Endodermal cell (in vitro differentiated cells): Measurements from ENCODE around the gene RPH3AL. TPM values are rescaled to one million over a fixed set of nuclear protein-coding genes. Genes with fewer than 3 reads are reported as not detected.
"Not testable (repeated sequence)": the region's sequence is repeated elsewhere in the genome, so short reads cannot be mapped to it uniquely, and the experiment has no call there.

Source experiments
- DNase-seq: peaks from one replicate; pipeline ENCODE4 v3.0.0-alpha.2; 2017
- H3K27ac ChIP-seq: 2 replicates; pipeline ENCODE4 v1.5.1; 2013; ENCODE audit warnings: mild to moderate bottlenecking, low read depth, low read length, moderate library complexity
- H3K27me3 ChIP-seq: 2 replicates; pipeline ENCODE4 v1.6.1; 2013; ENCODE audit warnings: mild to moderate bottlenecking, low read length, moderate library complexity; ENCODE audit not compliant: insufficient read depth, control insufficient read depth, poor library complexity, severe bottlenecking
- H3K36me3 ChIP-seq: 2 replicates; pipeline ENCODE4 v1.7.0; 2013; ENCODE audit warnings: mild to moderate bottlenecking, low read length, moderate library complexity; ENCODE audit not compliant: control insufficient read depth, insufficient read depth
- H3K4me1 ChIP-seq: one replicate; pipeline ENCODE4 v1.7.0; 2013; ENCODE audit warnings: low read length; ENCODE audit not compliant: control insufficient read depth, insufficient read depth
- H3K4me3 ChIP-seq: 2 replicates; pipeline ENCODE4 v1.5.1; 2013; ENCODE audit warnings: mild to moderate bottlenecking, low read length, moderate library complexity
- H3K9ac ChIP-seq: 2 replicates; pipeline ENCODE4 v1.6.1; 2013; ENCODE audit warnings: mild to moderate bottlenecking, low read length, moderate library complexity; ENCODE audit not compliant: poor library complexity, severe bottlenecking; ENCODE audit errors: extremely low read depth
- H3K9me3 ChIP-seq: 2 replicates; pipeline ENCODE4 v1.6.1; 2013; ENCODE audit warnings: mild to moderate bottlenecking, low read length, moderate library complexity; ENCODE audit not compliant: control insufficient read depth
- H3K27ac Mint-ChIP-seq: 2 replicates; pipeline ENCODE4 v1.8.0; 2020; ENCODE audit warnings: mixed read lengths
- H3K27me3 Mint-ChIP-seq: 2 replicates; pipeline ENCODE4 v1.8.0; 2021; ENCODE audit warnings: mild to moderate bottlenecking, mixed read lengths; ENCODE audit not compliant: insufficient read depth
- H3K36me3 Mint-ChIP-seq: 2 replicates; pipeline ENCODE4 v1.8.0; 2020; ENCODE audit warnings: low read depth, mixed read lengths
- H3K4me1 Mint-ChIP-seq: 2 replicates; pipeline ENCODE4 v1.8.0; 2020; ENCODE audit warnings: mixed read lengths
- H3K4me3 Mint-ChIP-seq: 2 replicates; pipeline ENCODE4 v1.8.0; 2020; ENCODE audit warnings: mild to moderate bottlenecking, moderate library complexity, mixed read lengths
- H3K9me3 Mint-ChIP-seq: 2 replicates; pipeline ENCODE4 v1.8.0; 2020; ENCODE audit warnings: mild to moderate bottlenecking, mixed read lengths
- CTCF ChIP-seq: fragments of 200-600 bp; sonication (generic); conservative IDR thresholded peaks from 2 replicates; pipeline ENCODE4 v1.5.0; 2021; ENCODE audit warnings: antibody characterized with exemption, mild to moderate bottlenecking
- WGBS, 2 experiments: methylation state at CpG; one replicate each; pipeline versions ENCODE4 v1.1.5 to v1.1.7; 2013; ENCODE audit warnings: missing lambda C conversion rate in 2 of 2, mixed read lengths in 1 of 2; ENCODE audit not compliant: insufficient coverage in 1 of 2, insufficient read length in 1 of 2; 5-methylcytosine and 5-hydroxymethylcytosine counted together
- total RNA-seq, 2 donors: library from RNA; stranded (reverse); fragmentation: NEBNext Ultra II Directional in 1 of 2; extraction: Animal tissue kit (Norgen Biotek cat#: 25700) in 1 of 2; gene quantifications; 2 replicates in 1 of 2; 3 replicates in 1 of 2; pipeline ENCODE4 v1.2.1, GENCODE V29; 2021

The RPH3AL gene
- total RNA-seq, 2 donors from 2014 or later, result 14.7 to 16.9 TPM

- no peak overlapping the region for H3K4me3 Mint-ChIP-seq
- H3K27ac Mint-ChIP-seq, result no peak overlapping the region
- peaks cover 3% of the 10 kb centered on the region for H3K4me1 Mint-ChIP-seq
- no peaks in the 10 kb centered on the region for H3K36me3 ChIP-seq
- 84 to 85% methylated on average over 5 to 8 of the region's 8 CpGs for WGBS, 2 experiments
- H3K4me3 ChIP-seq, result no peak overlapping the region
- no peaks in the 10 kb centered on the region for H3K4me1 ChIP-seq
- H3K27me3 ChIP-seq, result no peaks in the 10 kb centered on the region
- H3K9me3 Mint-ChIP-seq, result no peaks in the 10 kb centered on the region
- H3K9me3 ChIP-seq, result no peaks in the 10 kb centered on the region
- H3K27ac ChIP-seq, result no peak overlapping the region
- no peak for TF ChIP-seq CTCF
- H3K27me3 Mint-ChIP-seq, result no peaks in the 10 kb centered on the region
- no peaks in the 10 kb centered on the region for H3K36me3 Mint-ChIP-seq
- no peak overlapping the region for H3K9ac ChIP-seq
- DNase-seq, result no peak
These were observed 134.0 kb downstream of the RPH3AL start for GRCh38 chr17:218432-219110.

- no peak overlapping the region for H3K27ac Mint-ChIP-seq
- H3K4me3 Mint-ChIP-seq, result no peak overlapping the region
- peaks cover 3% of the 10 kb centered on the region for H3K4me1 Mint-ChIP-seq
- 72% methylated on average over 2 of the region's 2 CpGs; no CpG with 5 or more reads in 1 of the 2 experiments for WGBS, 2 experiments
- Histone ChIP-seq H3K27me3 (no peaks in the 10 kb centered on the region), H3K4me1 (no peaks in the 10 kb centered on the region), H3K27ac (no peak overlapping the region), H3K9me3 (no peaks in the 10 kb centered on the region), H3K36me3 (no peaks in the 10 kb centered on the region), H3K4me3 (no peak overlapping the region), H3K9ac (no peak overlapping the region)
- TF ChIP-seq CTCF, result no peak
- no peak for DNase-seq
- no peaks in the 10 kb centered on the region for H3K27me3 Mint-ChIP-seq
- no peaks in the 10 kb centered on the region for H3K36me3 Mint-ChIP-seq
- H3K9me3 Mint-ChIP-seq, result no peaks in the 10 kb centered on the region
These were observed 136.0 kb downstream of the RPH3AL start for GRCh38 chr17:216625-217024.

- not testable (repeated sequence) for H3K4me3 Mint-ChIP-seq, H3K27ac ChIP-seq, H3K9me3 Mint-ChIP-seq, H3K4me1 ChIP-seq, H3K36me3 Mint-ChIP-seq, H3K27me3 Mint-ChIP-seq, H3K4me1 Mint-ChIP-seq, H3K9me3 ChIP-seq, H3K27me3 ChIP-seq, H3K36me3 ChIP-seq
- H3K27ac Mint-ChIP-seq, result peak overlapping the region; percentile 65
- peak; percentile 84 for DNase-seq
- H3K9ac ChIP-seq, result peak overlapping the region; percentile 30
- 39 to 54% methylated on average over 6 to 22 of the region's 29 CpGs for WGBS, 2 experiments
- peak overlapping the region; percentile 76 for H3K4me3 ChIP-seq
These were observed 136.8 kb downstream of the RPH3AL start for GRCh38 chr17:215563-216478.
